NCI-H2107 treated with DMSO at 0.1 percent for 48 hours (cell line): ENCODE measurements around the gene C3orf85.

Source experiments
- DNase-seq: peaks from one replicate; lab custom pipeline; 2025; ENCODE audit not compliant: unreplicated experiment; lab: John Stamatoyannopoulos, UW

The C3orf85 gene

DNA sequence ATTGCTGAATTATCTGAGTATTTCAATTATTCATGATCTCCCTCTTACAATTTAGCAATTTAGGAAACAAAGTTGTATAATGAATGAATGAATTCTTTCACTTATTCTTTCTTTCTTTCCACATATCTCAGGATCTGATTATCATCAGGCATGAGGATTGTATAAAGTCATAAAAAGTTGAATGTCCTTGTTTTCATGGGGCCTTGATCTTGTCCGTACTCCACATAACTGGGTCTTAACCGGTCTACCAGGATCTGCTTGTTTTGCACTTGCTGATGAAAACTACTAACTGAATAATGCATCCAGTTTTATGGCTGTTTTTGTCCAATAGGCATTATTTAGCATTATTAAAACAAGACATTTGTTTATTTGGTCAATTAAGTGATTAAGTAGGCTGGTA, 12.6 kb downstream of the C3orf85 start:
- DNase-seq = no peak

DNA sequence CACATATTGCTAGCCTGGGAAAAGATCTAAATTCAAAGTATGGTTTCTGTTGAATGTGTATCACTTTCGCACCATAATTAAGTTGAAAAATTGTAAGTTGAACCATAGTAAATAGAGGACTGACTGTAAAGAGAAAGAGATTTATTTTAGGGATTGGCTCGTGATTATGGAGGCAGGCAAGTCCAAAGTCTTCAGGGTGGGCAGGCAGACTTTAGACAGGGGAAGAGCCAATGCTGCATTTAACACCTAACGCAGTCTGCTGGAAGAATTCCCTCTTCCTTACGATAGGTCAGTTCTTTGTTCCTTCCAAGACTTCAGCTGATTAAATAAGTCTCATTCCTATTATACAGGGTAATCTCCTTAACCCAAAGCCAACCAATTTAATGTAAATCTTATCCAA, 15.8 kb downstream of the C3orf85 start:
- DNase-seq = no peak

DNA sequence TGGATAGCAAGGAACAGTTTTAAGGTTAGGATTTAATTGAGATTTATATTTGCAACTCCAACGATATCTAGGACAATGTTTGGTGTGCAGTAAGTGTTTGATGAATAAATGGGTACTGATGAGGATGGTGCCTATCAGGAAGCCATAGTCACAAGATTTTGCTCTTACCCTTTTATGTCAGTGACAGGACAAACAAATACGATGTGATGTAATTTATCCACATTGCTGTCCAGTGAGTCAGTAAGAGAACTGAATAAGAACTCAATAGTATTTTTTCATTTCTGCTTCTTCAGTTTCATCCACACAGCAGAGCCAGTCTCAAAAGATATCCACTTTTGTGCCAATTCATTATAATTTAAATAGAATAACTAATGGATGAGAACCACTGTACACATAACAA, 18.5 kb downstream of the C3orf85 start:
- DNase-seq = no peak

DNA sequence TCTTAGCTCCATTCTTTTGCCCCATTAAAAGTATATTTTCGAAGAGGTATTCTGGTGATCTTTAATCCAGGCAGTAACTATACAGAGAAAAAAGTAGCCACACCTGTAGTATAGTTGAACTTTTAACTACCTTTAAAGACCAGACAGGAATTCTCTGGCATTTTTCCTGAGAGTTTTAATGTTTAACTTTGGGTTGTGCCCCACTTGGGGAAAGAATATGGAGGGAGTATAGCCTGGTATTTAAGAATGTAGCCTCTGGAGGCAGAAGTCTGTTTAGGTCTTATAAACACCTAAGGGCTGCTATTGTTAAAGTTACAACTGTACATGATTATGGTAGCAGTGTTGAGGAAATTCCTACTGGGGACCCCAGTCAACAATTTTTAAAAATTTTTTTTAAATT, 19.3 kb downstream of the C3orf85 start:
- DNase-seq = no peak

DNA sequence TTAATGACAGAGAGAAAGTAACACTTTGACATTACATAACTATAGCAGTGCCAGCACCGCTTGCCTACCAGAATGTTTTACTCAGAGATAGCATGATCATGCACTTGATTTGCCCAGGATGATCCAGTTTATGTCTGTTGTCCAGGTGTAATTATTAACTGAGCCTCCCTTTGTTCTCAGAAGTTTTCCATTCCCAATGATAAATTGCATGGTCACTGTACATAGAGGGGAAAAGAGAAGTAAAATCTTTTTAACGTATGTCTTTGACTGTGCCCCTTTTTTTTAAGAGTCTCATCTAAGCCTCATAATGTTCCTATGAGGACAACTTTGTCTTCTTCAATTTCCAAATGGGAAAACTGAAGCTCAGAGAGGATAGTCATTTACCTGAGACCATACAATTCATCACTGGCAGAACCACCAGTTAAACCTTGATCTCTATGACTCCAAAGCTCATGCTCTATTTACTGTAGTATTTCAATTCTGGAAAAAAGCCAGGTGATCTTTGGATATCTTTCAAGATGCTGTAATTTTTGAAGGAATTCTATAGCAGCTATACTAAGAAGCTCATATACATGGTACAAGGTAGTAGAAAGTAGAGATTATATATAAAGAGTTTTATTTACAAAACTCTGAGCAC, 25.1 kb downstream of the C3orf85 start:
- no peak for DNase-seq

DNA sequence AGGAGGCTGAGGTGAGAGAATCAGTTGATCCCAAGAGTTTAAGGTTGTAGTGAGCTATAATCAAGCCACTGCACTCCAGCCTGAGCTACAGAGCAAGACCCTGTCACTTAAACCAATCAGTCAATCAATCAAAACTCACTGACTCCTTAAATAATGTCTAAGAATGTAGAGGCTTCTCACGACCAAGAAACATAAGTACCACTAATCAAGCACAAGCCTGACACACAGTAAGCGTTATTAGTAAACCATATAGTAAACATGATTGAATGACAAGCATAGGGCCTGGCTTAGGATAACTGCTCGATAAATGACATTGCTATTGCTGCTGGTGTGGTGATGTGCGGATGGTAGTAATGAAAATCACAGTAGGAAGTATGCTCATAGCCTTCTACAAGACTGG, 29.4 kb downstream of the C3orf85 start:
- no peak for DNase-seq

DNA sequence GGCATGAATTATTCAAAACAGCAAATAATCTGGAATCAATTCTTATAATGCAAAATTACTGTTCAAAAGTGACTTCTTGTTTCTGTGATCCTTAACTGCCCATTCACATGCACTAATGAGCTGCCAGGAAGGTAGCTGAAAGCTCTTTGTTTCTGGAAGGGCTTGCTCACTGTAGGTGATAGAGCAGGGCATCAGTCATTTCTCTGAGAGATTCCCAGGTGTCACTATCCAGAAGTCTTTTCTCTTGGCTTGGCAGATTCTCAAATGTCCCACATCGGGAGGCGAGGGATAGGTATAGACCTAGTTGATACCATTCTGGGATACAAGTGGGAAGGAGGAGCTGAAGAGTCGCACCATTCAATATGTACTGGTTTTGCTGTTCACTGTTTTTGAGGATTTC, 35.0 kb downstream of the C3orf85 start:
- no peak for DNase-seq

DNA sequence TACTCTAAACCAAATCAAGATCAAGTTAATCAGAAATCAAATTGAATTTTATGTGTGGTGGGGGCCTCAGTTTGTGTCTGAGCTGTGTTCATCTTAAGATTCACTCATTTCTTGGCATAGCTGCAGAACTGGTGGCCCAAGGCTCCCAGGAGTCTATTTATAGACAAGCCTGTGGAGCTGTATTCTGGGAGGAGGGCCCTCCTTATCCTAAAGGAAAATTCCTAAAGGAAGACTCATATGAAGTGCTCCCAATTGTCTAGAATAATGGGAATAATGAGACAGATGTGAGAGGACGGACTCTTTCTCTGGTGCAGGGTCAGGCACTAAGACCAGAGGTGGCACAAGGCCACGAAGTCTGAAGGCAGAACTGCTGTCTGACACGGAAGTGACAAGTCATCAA, 38.9 kb downstream of the C3orf85 start:
- no peak for DNase-seq

DNA sequence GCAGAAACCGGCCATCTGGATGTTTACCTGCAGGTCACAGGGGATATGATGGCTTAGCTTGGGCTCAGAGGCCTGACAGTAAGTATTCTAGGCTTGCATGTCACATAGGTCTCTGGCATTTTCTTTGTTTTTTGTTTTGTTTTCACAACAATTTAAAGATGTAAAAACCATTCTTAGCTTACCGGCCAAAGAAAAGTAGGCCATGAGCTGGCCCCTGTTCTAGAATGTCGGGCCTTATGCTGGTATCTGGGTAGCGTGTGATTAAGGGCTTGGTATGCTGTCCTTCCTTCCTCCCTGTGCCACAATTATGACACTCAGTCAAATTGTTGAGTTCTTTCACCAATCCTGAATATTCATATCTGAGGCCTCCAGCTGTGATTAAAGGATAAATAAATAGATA, 40.2 kb downstream of the C3orf85 start:
- no peak for DNase-seq

DNA sequence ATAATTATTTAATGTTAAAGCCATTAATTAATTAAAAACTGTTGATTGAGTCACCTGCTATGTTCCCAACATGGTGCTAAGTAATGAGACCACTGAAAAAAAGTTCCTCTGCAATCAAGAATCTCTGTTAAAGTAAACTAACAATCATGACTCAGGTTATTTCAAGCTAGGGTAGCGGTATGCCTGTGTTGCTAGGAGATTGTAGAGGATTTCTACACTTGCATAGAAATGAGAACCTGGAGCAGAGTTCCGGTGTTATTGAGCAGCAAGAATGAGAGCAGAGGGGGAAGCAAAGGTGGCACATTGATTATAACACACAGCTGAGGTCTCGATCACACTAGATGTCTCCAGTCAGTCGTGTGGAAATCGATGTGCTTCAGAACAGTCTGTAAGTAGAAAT, 41.4 kb downstream of the C3orf85 start:
- no peak for DNase-seq

DNA sequence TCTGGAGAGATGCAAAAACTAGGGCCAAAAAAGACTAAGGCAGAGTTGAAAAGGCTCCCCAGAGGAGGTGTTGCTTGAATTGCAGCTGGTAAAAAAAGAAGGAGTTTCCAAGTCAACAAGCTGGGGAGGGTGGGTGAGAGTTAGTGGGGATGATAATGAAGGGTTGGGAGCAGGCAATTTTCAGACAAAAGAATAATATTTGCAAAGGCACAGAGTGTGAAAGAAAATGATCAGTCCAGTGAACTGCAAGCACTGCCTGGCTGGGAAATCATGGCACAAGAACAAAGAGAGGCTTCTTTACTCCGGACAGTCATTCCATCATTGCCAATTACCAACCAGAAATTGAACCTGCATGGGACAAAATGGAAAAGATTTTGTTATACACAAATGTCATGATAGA, 42.2 kb downstream of the C3orf85 start:
- no peak for DNase-seq

DNA sequence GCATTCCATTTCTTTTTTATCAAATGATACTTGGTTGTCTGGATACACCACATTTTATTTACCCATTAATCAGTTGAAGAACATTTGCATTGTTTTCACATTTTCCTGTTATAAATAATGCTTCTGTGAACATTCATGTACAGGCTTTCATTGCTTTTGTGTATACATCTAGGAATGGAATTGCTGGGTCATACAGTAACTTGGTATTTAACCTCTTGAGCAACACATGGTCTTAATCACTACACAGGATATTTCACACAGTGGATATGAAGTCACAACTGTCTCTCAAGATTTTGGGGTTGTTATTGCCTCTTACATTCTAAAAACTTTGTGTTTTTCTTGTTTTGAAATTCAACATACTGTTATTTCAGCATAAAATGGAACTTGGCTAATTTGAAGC, 48.2 kb downstream of the C3orf85 start:
- no peak for DNase-seq

DNA sequence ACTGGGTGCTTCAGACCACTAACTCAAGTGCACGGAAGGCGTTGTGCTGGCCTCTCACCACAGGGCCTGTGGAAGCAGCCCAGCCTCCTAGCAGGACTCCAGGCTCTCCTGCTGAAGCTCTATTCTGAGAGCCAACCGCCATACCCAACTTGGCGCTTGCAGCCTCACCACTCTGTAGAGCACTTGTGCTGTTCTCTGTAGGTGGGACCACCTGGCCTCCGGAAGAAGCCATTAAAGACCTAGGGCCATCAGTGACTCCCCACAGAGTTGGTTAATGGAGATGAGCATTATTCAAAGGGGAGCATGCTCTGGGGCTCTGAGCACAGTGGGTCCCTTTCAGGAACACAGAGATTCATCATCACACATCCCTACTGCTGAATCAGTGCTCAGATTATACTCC, 50.9 kb downstream of the C3orf85 start:
- no peak for DNase-seq

DNA sequence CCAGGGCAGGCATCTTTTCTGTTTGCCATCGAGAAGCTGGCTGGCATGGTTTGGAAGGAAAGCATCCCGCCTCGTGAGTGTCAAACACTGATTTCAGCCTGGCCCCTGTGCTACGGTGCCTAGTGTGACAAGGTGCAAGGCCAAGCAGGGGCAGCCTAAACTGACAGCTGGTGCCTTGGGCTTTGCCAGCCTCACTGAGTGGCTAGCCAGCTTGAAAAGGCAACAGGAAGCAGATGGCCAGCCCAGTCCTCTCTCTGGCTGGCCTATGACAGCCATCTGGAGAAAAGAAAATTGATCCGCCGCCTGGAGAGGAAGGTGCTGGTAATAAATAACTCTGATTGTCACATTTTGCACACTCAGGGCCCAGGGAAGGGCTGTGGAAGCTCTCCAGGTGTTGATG, 52.2 kb downstream of the C3orf85 start:
- no peak for DNase-seq

DNA sequence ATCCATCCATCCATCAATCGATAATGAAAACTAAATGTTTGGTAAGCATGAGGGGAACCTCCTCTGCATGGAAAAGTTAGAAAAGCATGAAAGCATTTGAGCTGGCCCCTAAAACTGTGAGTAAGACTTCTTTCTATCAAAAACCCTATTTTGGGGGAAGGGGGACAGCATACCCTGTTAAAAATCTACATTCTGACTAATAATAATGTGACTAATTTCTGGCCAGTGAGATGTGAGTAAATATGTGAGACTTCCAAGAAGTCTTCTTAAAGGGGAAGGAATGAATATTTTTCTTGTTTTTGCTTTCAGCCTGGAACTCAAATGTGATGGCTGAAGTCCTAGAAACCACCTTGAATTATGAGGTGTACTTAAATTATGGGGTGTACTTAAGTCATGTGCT, 54.9 kb downstream of the C3orf85 start:
- DNase-seq = no peak

DNA sequence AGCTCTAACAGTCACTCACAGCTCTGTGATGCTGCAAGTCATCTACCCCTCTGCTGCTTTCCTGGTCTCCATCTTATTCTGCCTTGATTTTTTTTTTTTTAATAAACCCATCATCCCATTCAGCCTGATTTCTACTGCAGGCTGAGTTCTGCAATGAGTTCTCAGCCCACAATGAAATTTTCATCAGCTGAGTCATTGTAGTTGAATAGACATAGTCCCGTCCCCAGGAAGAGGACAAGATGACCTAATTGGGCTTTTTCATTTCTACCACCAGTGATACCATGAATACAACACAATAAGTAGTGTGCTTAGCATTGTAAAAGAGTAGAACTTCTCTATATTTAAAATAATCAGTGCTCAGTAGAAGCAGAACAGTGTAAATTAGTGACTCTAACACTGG, 59.3 kb downstream of the C3orf85 start:
- DNase-seq = no peak
